Cardiac fibroblast (primary cell): Measurements from ENCODE around the gene GNAZ.

Source experiments
- DNase-seq, 2 donors: peaks; one replicate each; pipeline versions ENCODE4 v3.0.0 to v3.0.0-alpha.2; 2010; ENCODE audit warnings: low read depth in 2 of 2
- H3K4me3 ChIP-seq, 2 donors: replicated peaks in 1 of 2; 1 replicate in 1 of 2; 2 replicates in 1 of 2; pipeline ENCODE4 v1.5.1; 2011; ENCODE audit warnings: low read depth in 2 of 2, low read length in 2 of 2, mild to moderate bottlenecking in 2 of 2, moderate library complexity in 1 of 2
- TF ChIP-seq, protein P1 (sequence below): IDR thresholded peaks from one replicate; pipeline ENCODE4 v1.5.1; 2011; ENCODE audit warnings: low read depth, mild to moderate bottlenecking, low read length, inconsistent platforms

The GNAZ gene

DNA sequence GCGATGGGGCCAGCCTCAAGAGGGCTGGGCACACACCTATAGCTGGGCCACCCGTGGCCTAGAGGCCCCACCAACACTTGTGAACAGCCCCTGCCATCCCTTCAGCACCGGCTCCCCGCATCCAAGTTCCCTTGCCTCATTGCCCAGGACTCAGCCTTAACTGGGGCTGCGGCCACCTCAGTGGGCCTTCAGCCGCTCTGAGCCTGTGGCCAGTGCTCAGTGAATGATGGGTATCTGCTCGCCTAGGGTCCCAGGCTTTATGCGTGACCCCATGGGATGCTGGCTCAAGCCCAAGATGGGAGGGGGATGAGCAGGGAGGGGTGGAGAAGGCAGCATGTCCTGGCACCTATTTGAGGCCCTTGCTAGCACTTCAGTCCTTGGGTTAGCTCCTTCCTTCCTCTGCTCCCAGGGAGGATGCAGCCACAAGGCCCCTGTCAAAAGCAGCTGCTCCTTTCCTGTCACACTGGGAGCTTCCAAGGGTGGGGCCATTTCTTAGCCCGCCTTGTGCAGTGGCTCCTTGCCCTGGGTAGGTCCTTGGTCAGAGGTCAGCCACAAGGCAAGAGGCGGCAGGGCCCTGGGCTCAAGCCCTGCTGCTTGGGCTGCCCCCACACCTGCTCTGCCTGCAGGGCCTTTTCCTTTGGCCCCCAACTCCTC lies 31.8 kb downstream of the GNAZ start:
- DNase-seq: no peak

DNA sequence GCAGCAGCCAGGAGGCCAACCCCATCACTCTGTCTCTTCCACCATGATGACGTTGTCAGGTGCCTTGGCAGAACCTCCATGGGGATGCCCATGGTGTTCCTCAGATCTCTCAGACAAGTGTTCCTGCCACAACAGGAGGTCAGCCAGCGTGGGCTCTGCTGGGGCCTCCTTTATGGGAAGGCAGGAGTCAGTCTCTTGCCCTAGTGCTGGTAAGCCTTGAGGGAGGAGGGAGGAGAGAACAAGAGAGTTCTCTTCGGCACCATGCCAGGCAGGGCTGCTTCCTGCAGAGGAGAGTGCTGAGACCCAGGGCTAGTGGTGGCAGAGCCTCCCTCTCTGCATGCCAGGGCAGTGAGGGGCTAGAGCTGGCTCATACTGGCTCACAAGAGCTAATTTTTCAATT lies 32.5 kb downstream of the GNAZ start:
- DNase-seq: no peak
- no peak overlapping the region for H3K4me3 ChIP-seq
- TF ChIP-seq, protein P1, sequence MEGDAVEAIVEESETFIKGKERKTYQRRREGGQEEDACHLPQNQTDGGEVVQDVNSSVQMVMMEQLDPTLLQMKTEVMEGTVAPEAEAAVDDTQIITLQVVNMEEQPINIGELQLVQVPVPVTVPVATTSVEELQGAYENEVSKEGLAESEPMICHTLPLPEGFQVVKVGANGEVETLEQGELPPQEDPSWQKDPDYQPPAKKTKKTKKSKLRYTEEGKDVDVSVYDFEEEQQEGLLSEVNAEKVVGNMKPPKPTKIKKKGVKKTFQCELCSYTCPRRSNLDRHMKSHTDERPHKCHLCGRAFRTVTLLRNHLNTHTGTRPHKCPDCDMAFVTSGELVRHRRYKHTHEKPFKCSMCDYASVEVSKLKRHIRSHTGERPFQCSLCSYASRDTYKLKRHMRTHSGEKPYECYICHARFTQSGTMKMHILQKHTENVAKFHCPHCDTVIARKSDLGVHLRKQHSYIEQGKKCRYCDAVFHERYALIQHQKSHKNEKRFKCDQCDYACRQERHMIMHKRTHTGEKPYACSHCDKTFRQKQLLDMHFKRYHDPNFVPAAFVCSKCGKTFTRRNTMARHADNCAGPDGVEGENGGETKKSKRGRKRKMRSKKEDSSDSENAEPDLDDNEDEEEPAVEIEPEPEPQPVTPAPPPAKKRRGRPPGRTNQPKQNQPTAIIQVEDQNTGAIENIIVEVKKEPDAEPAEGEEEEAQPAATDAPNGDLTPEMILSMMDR: no peak

More for the DNA sequence above, 31.8 kb downstream of the GNAZ start:
- TF ChIP-seq, protein P1: no peak
- no peak overlapping the region for H3K4me3 ChIP-seq

DNA sequence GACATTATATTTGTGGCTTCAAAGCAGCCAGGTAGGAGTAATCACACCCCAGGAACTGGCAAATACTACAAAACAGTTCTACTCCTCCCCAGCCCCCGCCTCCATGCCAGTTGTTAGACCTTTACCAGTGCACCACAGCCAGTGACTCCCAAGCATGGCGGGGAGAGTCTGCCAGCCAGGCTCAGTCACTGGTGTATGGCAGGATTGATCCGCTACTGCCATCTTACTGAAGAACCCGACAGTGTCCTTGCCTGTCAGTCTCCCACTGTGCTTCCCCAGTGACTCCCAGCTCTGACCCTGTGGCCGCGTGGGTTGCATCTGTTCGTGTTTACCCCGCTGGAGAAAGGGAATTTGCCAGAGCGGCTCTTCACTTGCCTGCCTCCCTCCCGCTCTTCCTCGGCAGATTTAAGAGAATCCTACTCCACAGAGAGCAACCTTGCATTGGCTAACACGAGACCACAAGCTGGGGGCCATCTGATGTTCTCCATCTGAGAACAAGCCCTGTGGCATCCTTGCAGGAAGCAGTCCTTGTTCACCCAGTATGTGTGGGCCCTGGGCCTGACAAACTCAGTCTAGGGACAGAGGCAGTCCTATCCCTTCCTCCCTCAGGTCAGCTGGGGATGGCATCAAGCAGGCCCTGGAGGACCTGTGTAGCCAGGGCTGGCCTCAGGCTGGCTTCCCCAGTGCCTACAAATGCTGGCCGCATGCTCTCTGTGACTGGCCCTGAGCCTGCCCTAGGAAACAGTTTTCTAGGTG lies 33.1 kb downstream of the GNAZ start:
- TF ChIP-seq, protein P1: no peak
- no peak overlapping the region for H3K4me3 ChIP-seq
- DNase-seq: no peak

DNA sequence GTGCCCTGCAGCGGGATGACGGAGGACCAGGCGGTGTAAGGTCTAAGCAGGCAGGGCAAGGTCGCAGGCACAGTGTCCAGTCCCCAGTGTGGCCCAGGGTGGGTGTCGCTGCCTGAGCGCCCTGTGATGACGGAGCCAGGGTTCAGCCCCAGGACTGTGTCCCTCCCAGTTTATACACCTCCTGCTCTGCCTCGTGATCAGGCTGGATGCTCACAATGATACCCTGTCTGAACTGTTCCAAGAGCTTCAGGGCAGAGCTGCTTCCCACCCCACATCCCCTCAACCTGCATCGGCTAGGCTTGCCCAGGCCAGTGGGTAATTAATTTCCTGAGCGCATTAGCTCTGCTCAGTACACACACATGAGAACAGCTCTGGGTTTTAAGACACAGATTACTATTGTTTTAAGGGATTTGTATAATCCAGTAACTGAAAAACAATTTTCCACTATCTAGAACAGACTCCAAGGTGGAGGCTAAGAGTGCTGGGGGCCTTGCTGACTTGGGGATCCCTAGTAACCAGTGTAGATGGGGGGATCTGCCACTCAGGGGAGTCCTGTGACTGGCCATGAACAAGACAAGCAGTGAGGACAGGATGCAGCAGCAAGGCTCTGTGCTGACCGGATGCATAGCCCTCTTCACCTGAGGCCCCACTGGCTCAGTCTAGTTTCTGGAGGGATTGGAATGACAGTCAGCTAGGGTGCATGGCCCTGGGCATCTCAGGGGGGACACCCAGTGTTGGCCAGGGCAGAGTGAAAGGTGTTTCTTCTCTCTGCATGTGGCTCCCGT lies 34.1 kb downstream of the GNAZ start:
- DNase-seq: no peak
- TF ChIP-seq, protein P1: no peak
- H3K4me3 ChIP-seq: no peak overlapping the region

DNA sequence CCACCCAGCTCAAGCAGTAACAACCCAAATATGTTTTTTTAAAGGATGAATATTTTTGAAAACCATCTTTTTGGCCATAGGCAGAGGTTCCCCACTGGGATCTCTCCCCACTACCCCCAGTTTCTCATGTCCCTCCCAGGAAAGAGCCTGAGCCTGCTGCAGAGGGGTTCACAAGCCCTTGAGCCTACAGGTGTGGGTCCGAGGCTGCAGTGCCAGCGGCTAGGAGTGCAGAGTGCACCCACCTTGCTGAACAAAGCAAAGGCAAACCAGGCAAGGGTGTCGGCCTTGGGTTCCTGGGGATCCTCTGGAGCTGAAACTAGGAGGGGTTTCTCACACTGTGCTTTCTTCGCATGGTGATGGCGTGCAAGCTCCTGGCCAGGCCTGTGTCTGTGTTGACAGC lies 35.0 kb downstream of the GNAZ start:
- H3K4me3 ChIP-seq: no peak overlapping the region
- TF ChIP-seq, protein P1: no peak
- DNase-seq: no peak

DNA sequence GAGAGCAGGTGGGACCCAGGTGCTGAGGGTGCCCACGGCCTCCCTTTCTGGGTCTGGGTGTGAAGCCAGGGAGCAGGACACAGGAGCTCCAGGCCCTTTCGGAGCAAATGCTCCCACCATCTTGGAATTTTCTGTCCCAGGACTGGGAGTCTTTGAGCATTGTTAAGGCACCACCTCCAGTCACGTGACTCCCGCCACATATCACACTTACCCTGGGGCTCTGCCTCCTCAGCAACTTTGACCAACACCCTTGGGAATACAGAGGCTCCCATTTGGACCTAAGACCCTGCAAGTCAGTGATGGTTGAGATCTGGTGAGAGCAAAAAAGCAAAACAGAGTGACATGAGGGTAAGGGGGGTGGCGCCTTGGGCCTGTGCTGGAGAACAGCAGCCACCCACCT lies 35.6 kb downstream of the GNAZ start:
- TF ChIP-seq, protein P1: no peak
- H3K4me3 ChIP-seq: no peak overlapping the region
- no peak for DNase-seq
